Fibroblast of pulmonary artery (primary cell): ENCODE data around the gene SEC24C.

ENCODE experiments used
- DNase-seq: peaks from one replicate; pipeline ENCODE4 v3.0.0-alpha.2; 2010; ENCODE audit warnings: low read depth
- H3K4me3 ChIP-seq: replicated peaks from 2 replicates; pipeline ENCODE4 v1.5.1; 2011; ENCODE audit warnings: low read depth, mild to moderate bottlenecking, control low read depth, low read length, moderate library complexity
- TF ChIP-seq, protein P1 (sequence below): IDR thresholded peaks from 2 replicates; pipeline ENCODE4 v1.5.1; 2011; ENCODE audit warnings: mild to moderate bottlenecking, control low read depth, low read length, inconsistent platforms; ENCODE audit errors: missing control alignments

The SEC24C gene

DNA sequence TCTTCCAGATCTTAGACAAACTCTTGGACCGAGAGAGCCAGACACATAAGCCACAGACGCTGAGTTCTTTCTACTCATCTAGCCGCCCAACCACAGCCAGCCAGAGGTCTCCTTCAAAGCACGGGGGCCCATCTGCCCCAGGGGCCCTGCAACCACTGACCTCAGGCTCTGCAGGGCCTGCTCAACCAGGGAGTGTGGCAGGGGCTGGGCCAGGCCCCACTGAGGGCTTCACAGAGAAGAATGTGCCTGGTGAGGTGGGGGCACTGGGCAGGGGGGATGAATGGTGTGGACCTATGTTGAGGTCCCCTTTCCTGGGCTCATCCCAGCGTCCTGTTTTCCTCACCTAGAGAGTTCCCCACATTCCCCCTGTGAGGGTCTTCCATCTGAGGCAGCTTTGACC lies 52.6 kb downstream of the SEC24C start:
- TF ChIP-seq, protein P1, sequence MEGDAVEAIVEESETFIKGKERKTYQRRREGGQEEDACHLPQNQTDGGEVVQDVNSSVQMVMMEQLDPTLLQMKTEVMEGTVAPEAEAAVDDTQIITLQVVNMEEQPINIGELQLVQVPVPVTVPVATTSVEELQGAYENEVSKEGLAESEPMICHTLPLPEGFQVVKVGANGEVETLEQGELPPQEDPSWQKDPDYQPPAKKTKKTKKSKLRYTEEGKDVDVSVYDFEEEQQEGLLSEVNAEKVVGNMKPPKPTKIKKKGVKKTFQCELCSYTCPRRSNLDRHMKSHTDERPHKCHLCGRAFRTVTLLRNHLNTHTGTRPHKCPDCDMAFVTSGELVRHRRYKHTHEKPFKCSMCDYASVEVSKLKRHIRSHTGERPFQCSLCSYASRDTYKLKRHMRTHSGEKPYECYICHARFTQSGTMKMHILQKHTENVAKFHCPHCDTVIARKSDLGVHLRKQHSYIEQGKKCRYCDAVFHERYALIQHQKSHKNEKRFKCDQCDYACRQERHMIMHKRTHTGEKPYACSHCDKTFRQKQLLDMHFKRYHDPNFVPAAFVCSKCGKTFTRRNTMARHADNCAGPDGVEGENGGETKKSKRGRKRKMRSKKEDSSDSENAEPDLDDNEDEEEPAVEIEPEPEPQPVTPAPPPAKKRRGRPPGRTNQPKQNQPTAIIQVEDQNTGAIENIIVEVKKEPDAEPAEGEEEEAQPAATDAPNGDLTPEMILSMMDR = no peak
- H3K4me3 ChIP-seq = no peak overlapping the region
- no peak for DNase-seq

DNA sequence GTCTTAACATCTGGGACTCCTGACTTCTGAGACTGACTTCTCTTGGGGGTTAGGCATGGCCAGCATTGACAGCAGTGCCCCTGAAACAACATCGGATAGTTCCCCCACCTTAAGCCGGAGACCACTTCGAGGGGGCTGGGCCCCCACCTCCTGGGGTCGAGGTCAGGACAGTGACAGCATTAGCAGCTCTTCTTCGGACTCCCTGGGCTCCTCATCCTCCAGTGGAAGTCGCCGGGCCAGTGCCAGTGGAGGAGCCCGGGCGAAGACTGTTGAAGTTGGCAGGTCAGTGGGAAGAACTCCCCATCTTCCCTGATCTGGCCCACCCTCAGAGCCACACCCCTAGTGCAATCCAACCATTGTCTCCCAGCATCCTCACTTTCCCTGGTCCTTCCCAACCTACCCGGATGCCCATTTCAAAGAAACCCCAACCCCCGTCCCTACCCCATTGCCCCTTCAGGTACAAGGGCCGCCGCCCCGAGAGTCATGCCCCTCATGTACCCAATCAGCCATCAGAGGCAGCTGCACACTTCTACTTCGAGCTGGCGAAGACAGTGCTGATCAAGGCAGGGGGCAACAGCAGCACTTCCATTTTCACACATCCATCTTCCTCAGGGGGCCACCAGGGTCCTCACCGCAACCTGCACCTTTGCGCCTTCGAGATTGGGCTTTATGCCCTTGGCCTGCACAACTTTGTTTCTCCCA lies 53.3 kb downstream of the SEC24C start:
- TF ChIP-seq, protein P1 = no peak
- no peak overlapping the region for H3K4me3 ChIP-seq
- DNase-seq = no peak

DNA sequence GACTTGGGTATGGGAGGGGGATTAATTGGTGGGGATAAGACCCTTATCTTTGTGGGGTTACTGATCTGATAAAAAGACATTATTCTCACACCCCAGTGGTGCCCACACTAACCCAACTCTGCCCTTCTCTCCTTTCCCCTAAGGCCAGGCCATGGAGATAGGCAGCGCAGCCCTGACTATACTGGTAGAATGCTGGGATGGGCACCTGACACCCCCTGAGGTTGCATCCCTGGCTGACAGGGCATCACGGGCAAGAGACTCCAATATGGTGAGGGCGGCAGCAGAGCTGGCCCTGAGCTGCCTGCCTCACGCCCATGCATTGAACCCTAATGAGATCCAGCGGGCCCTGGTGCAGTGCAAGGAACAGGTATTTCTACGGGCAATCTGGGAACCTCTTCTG lies 53.9 kb downstream of the SEC24C start:
- DNase-seq = no peak
- H3K4me3 ChIP-seq = no peak overlapping the region
- TF ChIP-seq, protein P1 = no peak

DNA sequence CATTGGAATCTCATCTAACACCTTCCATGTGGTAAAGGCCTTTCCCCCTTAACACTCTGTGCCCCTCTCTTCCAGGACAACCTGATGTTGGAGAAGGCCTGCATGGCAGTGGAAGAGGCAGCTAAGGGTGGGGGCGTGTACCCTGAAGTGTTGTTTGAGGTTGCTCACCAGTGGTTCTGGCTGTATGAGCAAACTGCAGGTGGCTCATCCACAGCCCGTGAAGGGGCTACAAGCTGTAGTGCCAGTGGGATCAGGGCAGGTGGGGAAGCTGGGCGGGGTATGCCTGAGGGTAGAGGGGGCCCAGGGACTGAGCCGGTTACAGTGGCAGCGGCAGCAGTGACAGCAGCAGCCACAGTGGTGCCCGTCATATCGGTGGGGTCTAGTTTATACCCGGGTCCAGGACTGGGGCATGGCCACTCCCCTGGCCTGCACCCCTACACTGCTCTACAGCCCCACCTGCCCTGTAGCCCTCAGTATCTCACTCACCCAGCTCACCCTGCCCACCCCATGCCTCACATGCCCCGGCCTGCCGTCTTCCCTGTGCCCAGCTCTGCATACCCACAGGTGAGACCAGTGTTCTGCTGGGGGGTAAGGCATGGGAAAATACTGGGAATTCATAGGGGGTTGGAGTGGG lies 54.9 kb downstream of the SEC24C start:
- no peak overlapping the region for H3K4me3 ChIP-seq
- TF ChIP-seq, protein P1 = no peak
- DNase-seq = no peak

DNA sequence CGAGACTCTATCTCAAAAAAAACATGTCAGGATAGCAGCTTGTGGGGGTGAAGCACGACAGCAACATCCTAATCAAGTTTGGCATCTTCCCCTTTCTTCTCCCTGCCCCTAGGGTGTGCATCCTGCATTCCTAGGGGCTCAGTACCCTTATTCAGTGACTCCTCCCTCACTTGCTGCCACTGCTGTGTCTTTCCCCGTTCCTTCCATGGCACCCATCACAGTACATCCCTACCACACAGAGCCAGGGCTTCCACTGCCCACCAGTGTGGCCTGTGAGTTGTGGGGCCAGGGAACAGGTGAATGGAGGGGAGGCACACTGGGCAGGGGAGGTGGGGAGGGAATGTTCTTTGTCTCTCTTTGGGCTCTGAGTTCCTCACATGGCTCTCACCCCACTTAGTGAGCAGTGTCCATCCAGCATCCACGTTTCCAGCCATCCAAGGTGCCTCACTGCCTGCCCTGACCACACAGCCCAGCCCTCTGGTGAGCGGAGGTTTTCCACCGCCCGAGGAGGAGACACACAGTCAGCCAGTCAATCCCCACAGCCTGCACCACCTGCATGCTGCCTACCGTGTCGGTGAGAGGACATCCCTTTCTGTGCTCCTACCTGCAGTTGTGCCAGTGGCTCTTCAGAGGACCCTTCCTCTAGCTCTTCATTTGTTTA lies 55.9 kb downstream of the SEC24C start:
- TF ChIP-seq, protein P1 = no peak
- H3K4me3 ChIP-seq = no peak overlapping the region
- DNase-seq = no peak

DNA sequence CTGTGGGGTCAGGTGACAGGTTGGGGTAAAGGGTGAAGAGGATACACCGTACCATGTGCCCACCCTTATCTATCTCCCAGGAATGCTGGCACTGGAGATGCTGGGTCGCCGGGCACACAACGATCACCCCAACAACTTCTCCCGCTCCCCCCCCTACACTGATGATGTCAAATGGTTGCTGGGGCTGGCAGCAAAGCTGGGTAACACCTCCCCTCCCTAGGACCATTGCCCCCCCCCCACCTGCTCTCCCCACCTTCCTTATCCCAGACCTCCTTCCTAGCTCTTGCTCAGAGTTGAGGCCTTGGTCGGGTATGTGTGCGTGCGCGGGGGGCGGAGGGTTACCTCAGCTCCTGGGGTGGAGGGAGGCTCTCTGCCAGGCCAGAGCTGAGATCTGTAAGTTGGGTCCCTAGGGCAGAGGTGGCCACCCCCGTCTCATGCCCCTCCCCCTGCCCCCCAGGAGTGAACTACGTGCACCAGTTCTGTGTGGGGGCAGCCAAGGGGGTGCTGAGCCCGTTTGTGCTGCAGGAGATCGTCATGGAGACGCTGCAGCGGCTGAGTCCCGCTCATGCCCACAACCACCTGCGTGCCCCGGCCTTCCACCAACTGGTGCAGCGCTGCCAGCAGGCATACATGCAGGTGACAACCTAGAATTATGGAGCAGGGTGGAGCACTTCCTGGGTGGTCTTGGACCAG lies 56.5 kb downstream of the SEC24C start:
- H3K4me3 ChIP-seq = no peak overlapping the region
- DNase-seq = no peak

More for the DNA sequence above, 56.5 kb downstream of the SEC24C start:
- TF ChIP-seq, protein P1 = no peak
